ENCODE results near the gene ZC3H15. TPM values are rescaled to one million over a fixed set of nuclear protein-coding genes. Genes with fewer than 3 reads are reported as not detected.

Gene ZC3H15
- total and polyA plus RNA-seq, 7 experiments from 2014 or later = 53.4 to 87.4 (median 66.8) TPM

DNA sequence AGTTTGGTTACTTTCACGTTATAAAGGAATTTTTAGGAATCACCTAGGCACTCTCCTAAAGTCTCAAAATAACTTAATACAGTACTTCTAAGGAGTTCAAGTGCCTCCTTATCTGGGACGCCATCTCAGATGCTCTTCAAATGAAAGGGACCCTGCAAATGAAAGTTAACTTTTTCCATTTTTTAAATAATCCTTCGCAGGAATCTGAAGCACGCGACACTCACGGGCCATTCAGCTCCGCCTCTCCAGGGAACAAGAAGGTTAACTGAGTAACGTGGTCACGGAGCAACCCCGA lies 537 bp upstream of the ZC3H15 start:
- no peak for ATAC-seq
- H3K27ac Mint-ChIP-seq = peak overlapping the region; percentile 95 to 100 (median 99)
- CTCF ChIA-PET = no interaction called here

GRCh38 chr2:186486651-186487647 lies 889 bp downstream of the ZC3H15 start:
- Mint-ChIP-seq H3K4me1 (peaks cover 39 to 90% (median 72%) of the 10 kb centered on the region in 7 donors), H3K4me3 (peak overlapping the region; percentile 96 to 99 (median 99)), H3K27me3 (peaks cover 0 to 2% (median 0%) of the 10 kb centered on the region in 5 donors), H3K27ac (peak overlapping the region; percentile 95 to 100 (median 99)), H3K36me3 (peaks cover 0 to 11% (median 4%) of the 10 kb centered on the region in 5 donors), H3K9me3 (peaks cover 0 to 9% (median 0%) of the 10 kb centered on the region in 11 donors)
- peaks cover 40 to 42% of the 10 kb centered on the region in 2 donors for H3K4me1 ChIP-seq (ENCODE audit: control insufficient read depth in 2 of 2, insufficient read depth in 2 of 2, low read length in 2 of 2)
- POLR2A ChIA-PET = interaction anchor here (1.0 to 3.0 kb wide), 4 partner anchors 23 to 105 kb away, joined by 3 to 26 read pairs (median 5); partner anchors contain the start of gene ITGAV
- H3K36me3 ChIP-seq (ENCODE audit: control insufficient read depth in 2 of 3, insufficient read depth in 3 of 3, low read length in 3 of 3) = peaks cover 0 to 6% (median 0%) of the 10 kb centered on the region in 3 experiments
- no peaks in the 10 kb centered on the region for H3K9me3 ChIP-seq (ENCODE audit: control insufficient read depth in 2 of 3, low read length in 3 of 3)
- H3K27ac ChIP-seq (ENCODE audit: low read depth, low read length) = peak overlapping the region; percentile 96
- H3K27me3 ChIP-seq (ENCODE audit: control insufficient read depth in 2 of 2, insufficient read depth in 2 of 2, low read length in 2 of 2) = no peaks in the 10 kb centered on the region
- DNase-seq = peak in 3 of 9 donors; percentile 6 to 13 (median 10)
- H3K4me3 ChIP-seq (ENCODE audit: low read length) = peak overlapping the region; percentile 95
- intact Hi-C loops (cut with micrococcal nuclease) = loop anchor here (1.0 to 5.0 kb wide), 6 partner anchors 8 to 207 kb away; partner anchors contain the start of gene FAM171B (in 1 of the 2)
- no peak for ATAC-seq
- CTCF ChIA-PET = no interaction called here

More for the DNA sequence above, 537 bp upstream of the ZC3H15 start:
- H3K9me3 ChIP-seq (ENCODE audit: control insufficient read depth in 2 of 3, low read length in 3 of 3) = no peaks in the 10 kb centered on the region
- peak overlapping the region; percentile 96 to 99 (median 99) for H3K4me3 Mint-ChIP-seq
- peaks cover 28 to 33% of the 10 kb centered on the region in 2 donors for H3K4me1 ChIP-seq (ENCODE audit: control insufficient read depth in 2 of 2, insufficient read depth in 2 of 2, low read length in 2 of 2)
- H3K27me3 ChIP-seq (ENCODE audit: control insufficient read depth in 2 of 2, insufficient read depth in 2 of 2, low read length in 2 of 2) = no peaks in the 10 kb centered on the region
- H3K36me3 Mint-ChIP-seq = peaks cover 0 to 17% (median 10%) of the 10 kb centered on the region in 5 donors
- intact Hi-C loops (cut with micrococcal nuclease) = loop anchor here in 1 of 2 donors (5.0 kb wide), 1 partner anchor 157 kb away; no protein-coding TSS in a partner anchor
- peaks cover 0 to 2% (median 0%) of the 10 kb centered on the region in 5 donors for H3K27me3 Mint-ChIP-seq
- peak overlapping the region; percentile 95 for H3K4me3 ChIP-seq (ENCODE audit: low read length)
- H3K4me1 Mint-ChIP-seq = peaks cover 37 to 84% (median 58%) of the 10 kb centered on the region in 7 donors
- H3K27ac ChIP-seq (ENCODE audit: low read depth, low read length) = peak overlapping the region; percentile 96
- POLR2A ChIA-PET = interaction anchor here (0.6 to 3.0 kb wide), 6 partner anchors 10 to 106 kb away, joined by 3 to 26 read pairs (median 4); partner anchors contain the start of gene ITGAV
- H3K36me3 ChIP-seq (ENCODE audit: control insufficient read depth in 2 of 3, insufficient read depth in 3 of 3, low read length in 3 of 3) = peaks cover 0 to 6% (median 0%) of the 10 kb centered on the region in 3 experiments
- no peak for DNase-seq
- H3K9me3 Mint-ChIP-seq = peaks cover 0 to 9% (median 0%) of the 10 kb centered on the region in 11 donors

DNA sequence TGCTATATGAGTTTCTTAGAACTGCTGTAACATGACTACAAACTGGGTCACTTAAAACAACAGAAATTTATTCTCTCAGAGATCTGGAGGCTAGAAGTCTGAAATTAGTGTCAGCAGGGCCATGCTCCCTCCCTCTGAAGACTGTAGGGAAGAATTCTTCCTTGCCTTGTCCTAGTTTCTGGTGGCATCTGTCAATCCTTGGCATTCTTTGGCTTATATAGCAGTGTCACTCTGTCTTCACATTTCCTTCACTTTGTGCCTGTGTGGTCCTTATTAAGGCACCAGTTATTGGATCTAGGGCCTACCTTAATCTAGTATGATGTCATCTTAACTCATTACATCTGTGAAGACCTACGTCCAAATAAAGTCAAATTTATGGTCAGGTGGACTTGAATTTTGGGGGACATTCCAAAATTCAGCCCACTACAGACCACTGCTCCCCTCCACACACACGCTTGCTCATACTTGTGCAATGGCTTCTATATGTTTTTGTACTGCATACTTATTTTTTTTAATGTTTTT lies 7.6 kb downstream of the ZC3H15 start:
- ATAC-seq (no peak), DNase-seq (no peak)
- Histone ChIP-seq H3K36me3 (ENCODE audit: control insufficient read depth in 2 of 3, insufficient read depth in 3 of 3, low read length in 3 of 3) (peaks cover 4 to 21% (median 20%) of the 10 kb centered on the region in 3 experiments), H3K4me3 (ENCODE audit: low read length) (no peak overlapping the region), H3K27ac (ENCODE audit: low read depth, low read length) (peak overlapping the region; percentile 22), H3K4me1 (ENCODE audit: control insufficient read depth in 2 of 2, insufficient read depth in 2 of 2, low read length in 2 of 2) (peaks cover 29 to 41% of the 10 kb centered on the region in 2 donors), H3K27me3 (ENCODE audit: control insufficient read depth in 2 of 2, insufficient read depth in 2 of 2, low read length in 2 of 2) (no peaks in the 10 kb centered on the region), H3K9me3 (ENCODE audit: control insufficient read depth in 2 of 3, low read length in 3 of 3) (no peaks in the 10 kb centered on the region)
- peaks cover 0 to 27% (median 4%) of the 10 kb centered on the region in 5 donors for H3K36me3 Mint-ChIP-seq
- ChIA-PET CTCF (no interaction called here), POLR2A (no interaction called here)
- H3K27me3 Mint-ChIP-seq = no peaks in the 10 kb centered on the region
- H3K9me3 Mint-ChIP-seq = no peaks in the 10 kb centered on the region
- H3K4me3 Mint-ChIP-seq = peak overlapping the region in 5 of 10 donors; percentile 3 to 36 (median 23)
- intact Hi-C loops (cut with micrococcal nuclease) = no loop called here
- peak overlapping the region in 7 of 9 donors; percentile 23 to 85 (median 66) for H3K27ac Mint-ChIP-seq
- H3K4me1 Mint-ChIP-seq = peaks cover 43 to 88% (median 83%) of the 10 kb centered on the region in 7 donors

GRCh38 chr2:186496401-186496800 lies 10.3 kb downstream of the ZC3H15 start:
- Mint-ChIP-seq H3K9me3 (no peaks in the 10 kb centered on the region), H3K4me1 (peaks cover 29 to 79% (median 62%) of the 10 kb centered on the region in 7 donors), H3K27ac (peak overlapping the region in 1 of 9 donors; percentile 43), H3K36me3 (peaks cover 0 to 35% (median 6%) of the 10 kb centered on the region in 5 donors), H3K27me3 (no peaks in the 10 kb centered on the region), H3K4me3 (no peak overlapping the region)
- Histone ChIP-seq H3K36me3 (ENCODE audit: control insufficient read depth in 2 of 3, insufficient read depth in 3 of 3, low read length in 3 of 3) (peaks cover 4 to 37% (median 36%) of the 10 kb centered on the region in 3 experiments), H3K27me3 (ENCODE audit: control insufficient read depth in 2 of 2, insufficient read depth in 2 of 2, low read length in 2 of 2) (no peaks in the 10 kb centered on the region), H3K4me3 (ENCODE audit: low read length) (no peak overlapping the region), H3K4me1 (ENCODE audit: control insufficient read depth in 2 of 2, insufficient read depth in 2 of 2, low read length in 2 of 2) (peaks cover 7 to 20% of the 10 kb centered on the region in 2 donors), H3K27ac (ENCODE audit: low read depth, low read length) (no peak overlapping the region), H3K9me3 (ENCODE audit: control insufficient read depth in 2 of 3, low read length in 3 of 3) (no peaks in the 10 kb centered on the region)
- intact Hi-C loops (cut with micrococcal nuclease) = no loop called here
- POLR2A ChIA-PET = interaction anchor here (2.0 kb wide), 1 partner anchor 11 kb away, joined by 4 read pairs; the partner anchor contains the start of gene ZC3H15
- ATAC-seq (no peak), DNase-seq (no peak)
- CTCF ChIA-PET = no interaction called here

DNA sequence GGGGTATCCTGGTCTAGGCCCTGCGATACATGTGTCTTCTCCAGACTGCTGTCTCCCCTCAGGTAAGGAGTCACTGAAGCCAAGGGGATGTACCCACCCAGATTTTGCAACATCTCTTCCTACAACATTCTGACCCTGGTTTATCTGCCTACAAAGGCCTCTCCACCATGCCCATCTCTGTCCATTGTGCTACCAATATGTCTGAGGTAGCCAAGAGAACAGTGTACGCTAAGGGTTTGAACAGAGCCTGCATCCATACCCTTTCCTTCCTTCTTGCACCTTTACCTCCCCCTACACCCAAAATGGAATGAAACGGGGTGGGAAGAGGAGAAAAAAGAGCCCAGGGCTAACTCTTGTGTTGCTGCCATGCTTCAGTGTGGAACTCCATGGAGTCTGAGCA lies 11.9 kb downstream of the ZC3H15 start:
- H3K36me3 Mint-ChIP-seq = peaks cover 0 to 40% (median 6%) of the 10 kb centered on the region in 5 donors
- ChIA-PET POLR2A (no interaction called here), CTCF (no interaction called here)
- no peaks in the 10 kb centered on the region for H3K27me3 Mint-ChIP-seq
- ATAC-seq (no peak), DNase-seq (no peak)
- H3K27ac Mint-ChIP-seq = peak overlapping the region in 2 of 9 donors; percentile 35 to 65
- Histone ChIP-seq H3K4me3 (ENCODE audit: low read length) (no peak overlapping the region), H3K27me3 (ENCODE audit: control insufficient read depth in 2 of 2, insufficient read depth in 2 of 2, low read length in 2 of 2) (no peaks in the 10 kb centered on the region), H3K36me3 (ENCODE audit: control insufficient read depth in 2 of 3, insufficient read depth in 3 of 3, low read length in 3 of 3) (peaks cover 4 to 46% (median 37%) of the 10 kb centered on the region in 3 experiments), H3K4me1 (ENCODE audit: control insufficient read depth in 2 of 2, insufficient read depth in 2 of 2, low read length in 2 of 2) (peaks cover 0 to 5% of the 10 kb centered on the region in 2 donors), H3K27ac (ENCODE audit: low read depth, low read length) (no peak overlapping the region), H3K9me3 (ENCODE audit: control insufficient read depth in 2 of 3, low read length in 3 of 3) (no peaks in the 10 kb centered on the region)
- H3K4me1 Mint-ChIP-seq = peaks cover 24 to 64% (median 47%) of the 10 kb centered on the region in 7 donors
- peak overlapping the region in 1 of 10 donors; percentile 12 for H3K4me3 Mint-ChIP-seq
- intact Hi-C loops (cut with micrococcal nuclease) = no loop called here
- H3K9me3 Mint-ChIP-seq = no peaks in the 10 kb centered on the region

- Mint-ChIP-seq H3K27ac (peak overlapping the region in 6 of 9 donors; percentile 15 to 65 (median 26)), H3K4me1 (peaks cover 19 to 59% (median 40%) of the 10 kb centered on the region in 7 donors), H3K4me3 (no peak overlapping the region), H3K9me3 (no peaks in the 10 kb centered on the region), H3K27me3 (no peaks in the 10 kb centered on the region), H3K36me3 (peaks cover 0 to 38% (median 6%) of the 10 kb centered on the region in 5 donors)
- no peaks in the 10 kb centered on the region for H3K27me3 ChIP-seq (ENCODE audit: control insufficient read depth in 2 of 2, insufficient read depth in 2 of 2, low read length in 2 of 2)
- peaks cover 7 to 46% (median 37%) of the 10 kb centered on the region in 3 experiments for H3K36me3 ChIP-seq (ENCODE audit: control insufficient read depth in 2 of 3, insufficient read depth in 3 of 3, low read length in 3 of 3)
- H3K4me1 ChIP-seq (ENCODE audit: control insufficient read depth in 2 of 2, insufficient read depth in 2 of 2, low read length in 2 of 2) = no peaks in the 10 kb centered on the region
- H3K9me3 ChIP-seq (ENCODE audit: control insufficient read depth in 2 of 3, low read length in 3 of 3) = no peaks in the 10 kb centered on the region
- H3K27ac ChIP-seq (ENCODE audit: low read depth, low read length) = peak overlapping the region; percentile 9
- H3K4me3 ChIP-seq (ENCODE audit: low read length) = no peak overlapping the region
- CTCF ChIA-PET = no interaction called here
- intact Hi-C loops (cut with micrococcal nuclease) = no loop called here
- POLR2A ChIA-PET = interaction anchor here (0.8 kb wide), 1 partner anchor 13 kb away, joined by 4 read pairs; the partner anchor contains the start of gene ZC3H15
- ATAC-seq (no peak), DNase-seq (no peak)
Observed at GRCh38 chr2:186498834-186499233, 12.8 kb downstream of the ZC3H15 start.

All from naive thymus-derived CD4-positive, alpha-beta T cell (primary cell).